GM18520 (cell line): ENCODE data around the gene PTGER4.
"Not testable (repeated sequence)": the region's sequence is repeated elsewhere in the genome, so short reads cannot be mapped to it uniquely, and the experiment has no call there.

Experiments used
- ATAC-seq: cut with Tn5 transposase; IDR thresholded peaks from one replicate; pipeline ENCODE4 v1.9.1; 2021; ENCODE audit not compliant: unreplicated experiment

Gene PTGER4

DNA sequence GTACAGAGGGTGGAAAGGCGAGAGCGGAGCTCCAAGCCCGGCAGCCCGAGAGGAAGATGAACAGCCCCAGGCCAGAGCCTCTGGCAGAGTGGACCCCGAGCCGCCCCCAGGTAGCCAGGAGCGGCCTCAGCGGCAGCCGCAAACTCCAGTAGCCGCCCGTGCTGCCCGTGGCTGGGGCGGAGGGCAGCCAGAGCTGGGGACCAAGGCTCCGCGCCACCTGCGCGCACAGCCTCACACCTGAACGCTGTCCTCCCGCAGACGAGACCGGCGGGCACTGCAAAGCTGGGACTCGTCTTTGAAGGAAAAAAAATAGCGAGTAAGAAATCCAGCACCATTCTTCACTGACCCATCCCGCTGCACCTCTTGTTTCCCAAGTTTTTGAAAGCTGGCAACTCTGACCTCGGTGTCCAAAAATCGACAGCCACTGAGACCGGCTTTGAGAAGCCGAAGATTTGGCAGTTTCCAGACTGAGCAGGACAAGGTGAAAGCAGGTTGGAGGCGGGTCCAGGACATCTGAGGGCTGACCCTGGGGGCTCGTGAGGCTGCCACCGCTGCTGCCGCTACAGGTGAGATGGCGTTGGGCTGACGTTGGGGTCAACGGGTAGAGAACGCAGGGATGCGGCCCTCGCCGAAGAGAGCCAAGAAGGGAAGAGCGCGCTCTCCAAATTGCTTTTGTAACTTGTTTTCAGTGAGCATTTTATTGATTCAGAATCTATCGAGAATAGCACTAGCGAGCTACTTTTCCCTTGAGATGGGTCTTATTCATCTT is at the start of gene PTGER4:
Gene PTGER4 (plus strand): TSS at position 3 of the 769 bp plus-strand sequence. CDS start 1,079 bp downstream, outside the sequence.
- peak; percentile 19 for ATAC-seq

DNA sequence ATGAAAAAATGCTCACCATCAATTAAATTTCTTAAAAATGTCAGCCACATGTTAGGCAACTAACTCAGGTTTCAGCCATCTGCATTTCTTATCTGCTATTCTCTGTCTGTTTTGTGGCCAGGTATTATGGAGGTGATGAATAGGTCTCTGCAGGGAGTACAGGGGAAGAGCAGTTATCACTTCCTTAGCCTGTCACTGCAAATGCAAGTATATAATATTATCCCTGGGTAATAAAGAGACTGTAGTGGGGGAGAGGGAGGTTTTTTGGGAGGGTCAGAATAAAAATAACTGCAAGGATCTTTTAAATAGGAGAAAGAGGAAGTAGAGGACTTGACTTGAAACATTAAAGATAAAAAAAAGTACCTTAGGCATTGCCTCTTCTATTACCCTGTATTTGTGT is 49.6 kb upstream of the PTGER4 start:
- no peak for ATAC-seq

DNA sequence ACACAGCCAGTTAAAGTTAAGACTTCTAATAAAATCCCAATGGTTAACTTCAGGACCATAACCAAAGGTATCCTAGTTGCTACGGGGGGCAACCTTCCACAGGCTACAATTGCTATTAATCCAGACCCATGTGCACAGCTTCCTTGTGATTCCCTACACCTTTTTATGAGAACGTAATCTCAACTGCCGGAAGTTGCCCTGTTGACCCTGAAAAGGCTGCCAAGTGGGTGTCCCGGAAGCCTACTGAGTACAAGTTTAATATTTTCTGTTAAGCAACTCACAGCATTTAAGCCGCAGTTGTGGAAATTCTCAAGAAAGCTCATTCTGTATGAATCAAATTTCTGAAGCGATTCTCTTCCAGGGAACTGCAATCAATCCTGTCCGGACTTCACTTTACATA is 48.5 kb upstream of the PTGER4 start:
- no peak for ATAC-seq

DNA sequence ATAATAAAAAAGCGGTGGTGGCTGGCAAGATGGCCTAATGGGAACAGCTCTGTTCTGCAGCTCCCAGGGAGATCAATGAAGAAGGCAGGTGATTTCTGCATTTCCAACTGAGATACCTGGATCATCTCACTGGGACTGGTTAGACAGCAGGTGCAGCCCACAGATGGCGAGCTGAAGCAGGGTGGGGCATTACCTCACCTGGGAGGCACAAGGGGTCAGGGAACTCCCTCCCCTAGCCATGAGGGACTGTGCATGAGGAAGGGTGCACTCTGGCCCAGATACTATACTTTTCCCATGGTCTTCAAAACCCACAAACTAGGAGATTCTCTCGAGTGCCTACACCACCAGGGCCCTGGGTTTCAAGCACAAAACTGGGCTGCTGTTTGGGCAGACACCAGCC is 45.6 kb upstream of the PTGER4 start:
- ATAC-seq: no peak

DNA sequence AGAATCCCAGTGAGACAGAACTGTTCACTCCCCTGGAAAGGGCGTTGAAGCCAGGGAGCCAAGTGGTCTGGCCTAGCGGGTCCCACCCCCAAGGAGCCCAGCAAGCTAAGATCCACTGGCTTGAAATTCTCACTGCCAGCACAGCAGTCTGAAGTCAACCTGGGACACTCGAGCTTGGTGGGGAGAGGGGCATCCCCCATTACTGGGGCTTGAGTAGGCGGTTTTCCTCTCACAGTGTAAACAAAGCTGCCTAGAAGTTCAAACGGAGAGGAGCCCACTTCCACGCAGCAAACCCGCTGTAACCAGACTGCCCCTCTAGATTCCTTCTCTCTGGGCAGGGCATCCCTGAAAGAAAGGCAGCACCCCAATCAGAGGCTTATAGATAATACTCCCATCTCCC is 45.1 kb upstream of the PTGER4 start:
- ATAC-seq: no peak

DNA sequence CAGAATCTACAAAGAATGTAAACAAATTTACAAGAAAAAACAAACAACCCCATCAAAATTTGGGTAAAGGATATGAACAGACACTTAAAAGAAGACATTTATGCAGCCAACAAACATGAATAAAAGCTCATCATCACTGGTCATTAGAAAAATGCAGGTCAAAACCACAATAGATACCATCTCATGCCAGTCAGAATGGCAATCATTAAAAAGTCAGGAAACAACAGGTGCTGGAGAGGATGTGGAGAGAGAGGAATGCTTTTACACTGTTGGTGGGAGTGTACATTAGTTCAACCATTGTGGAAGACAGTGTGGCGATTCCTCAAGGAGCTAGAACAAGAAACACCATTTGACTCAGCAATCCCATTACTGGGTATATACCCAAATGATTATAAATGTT is 40.2 kb upstream of the PTGER4 start:
- ATAC-seq: not testable (repeated sequence)

DNA sequence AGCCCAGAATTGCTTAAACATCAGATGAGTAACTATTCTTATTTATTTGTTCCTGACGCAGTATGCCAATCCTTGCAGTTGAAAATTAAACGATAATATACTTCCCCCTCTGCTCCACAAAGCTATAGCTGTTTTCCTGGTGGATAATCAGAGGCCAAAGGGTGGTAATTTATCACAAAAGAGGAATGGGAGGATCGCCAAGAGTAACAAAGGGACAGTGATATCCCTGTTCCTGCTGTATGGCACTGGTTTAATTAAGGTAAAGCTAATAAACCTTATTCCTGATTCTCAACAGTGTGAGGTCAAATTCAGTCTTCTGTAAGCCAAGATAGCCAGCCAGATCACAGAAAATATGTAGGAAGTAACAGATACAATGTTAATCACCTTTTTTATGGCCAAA is 33.4 kb upstream of the PTGER4 start:
- no peak for ATAC-seq

DNA sequence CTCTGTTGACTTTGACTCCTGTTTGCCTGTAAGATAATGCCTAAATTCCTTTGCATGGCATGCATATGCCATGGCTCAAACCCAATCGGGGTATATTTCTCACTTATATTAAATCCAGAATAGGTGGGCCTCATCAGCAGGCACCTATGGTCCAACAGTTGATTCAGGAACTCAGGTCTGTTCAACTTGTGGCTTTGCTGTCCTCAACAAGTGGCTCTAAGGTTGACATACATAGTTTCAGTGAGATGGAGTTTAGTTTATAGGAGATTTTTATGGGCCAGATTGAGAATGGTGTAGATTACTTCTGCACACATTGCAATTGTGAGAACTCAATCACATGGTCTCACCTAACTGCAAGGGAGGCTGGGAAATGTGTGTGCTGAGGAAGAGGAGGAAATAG is 31.6 kb upstream of the PTGER4 start:
- no peak for ATAC-seq

DNA sequence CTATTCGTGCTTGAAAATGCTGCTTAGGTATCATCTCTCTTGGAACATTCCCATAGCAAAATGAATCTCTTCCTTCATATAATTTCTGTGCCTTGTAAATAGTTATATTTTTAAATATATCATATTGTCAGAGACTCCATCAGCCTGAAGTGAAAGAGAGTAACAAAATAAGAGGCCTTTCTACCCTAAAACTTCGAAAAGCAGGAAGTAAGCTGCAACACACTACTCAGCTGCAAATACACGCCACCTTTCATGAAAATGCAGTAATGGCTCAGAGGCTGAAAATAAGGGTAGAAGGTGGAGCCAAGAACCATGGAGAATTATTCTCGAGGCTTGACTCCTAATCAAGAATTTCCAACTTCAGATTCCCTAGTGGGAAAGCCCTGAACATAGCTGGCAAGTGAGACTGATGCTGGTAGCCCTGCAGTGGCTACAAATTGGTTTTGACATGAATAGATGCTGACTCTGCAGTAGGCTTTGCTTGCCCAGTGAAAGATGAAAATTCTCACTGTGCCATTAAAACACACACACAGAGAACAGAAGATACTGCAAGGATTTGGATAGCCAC is 30.2 kb upstream of the PTGER4 start:
- no peak for ATAC-seq

DNA sequence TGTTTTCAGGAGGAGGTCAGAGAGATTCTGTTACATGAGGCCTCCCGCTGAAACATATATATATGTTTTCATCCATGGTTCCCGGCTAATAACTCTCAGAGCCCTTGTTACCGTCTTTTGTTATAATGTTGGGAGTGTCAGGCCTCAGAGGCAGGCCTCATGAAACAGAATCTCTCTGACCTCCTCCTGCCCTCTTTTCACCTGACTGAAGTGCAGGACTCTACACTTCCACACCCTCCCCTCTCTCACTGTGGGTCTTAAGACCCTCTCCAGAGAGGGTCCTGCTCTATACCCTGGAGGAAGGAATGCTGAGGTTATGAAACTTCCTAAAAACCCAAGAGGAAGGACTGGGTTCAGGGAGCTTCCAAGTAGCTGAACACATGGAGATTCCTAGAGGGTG is 28.5 kb upstream of the PTGER4 start:
- no peak for ATAC-seq

DNA sequence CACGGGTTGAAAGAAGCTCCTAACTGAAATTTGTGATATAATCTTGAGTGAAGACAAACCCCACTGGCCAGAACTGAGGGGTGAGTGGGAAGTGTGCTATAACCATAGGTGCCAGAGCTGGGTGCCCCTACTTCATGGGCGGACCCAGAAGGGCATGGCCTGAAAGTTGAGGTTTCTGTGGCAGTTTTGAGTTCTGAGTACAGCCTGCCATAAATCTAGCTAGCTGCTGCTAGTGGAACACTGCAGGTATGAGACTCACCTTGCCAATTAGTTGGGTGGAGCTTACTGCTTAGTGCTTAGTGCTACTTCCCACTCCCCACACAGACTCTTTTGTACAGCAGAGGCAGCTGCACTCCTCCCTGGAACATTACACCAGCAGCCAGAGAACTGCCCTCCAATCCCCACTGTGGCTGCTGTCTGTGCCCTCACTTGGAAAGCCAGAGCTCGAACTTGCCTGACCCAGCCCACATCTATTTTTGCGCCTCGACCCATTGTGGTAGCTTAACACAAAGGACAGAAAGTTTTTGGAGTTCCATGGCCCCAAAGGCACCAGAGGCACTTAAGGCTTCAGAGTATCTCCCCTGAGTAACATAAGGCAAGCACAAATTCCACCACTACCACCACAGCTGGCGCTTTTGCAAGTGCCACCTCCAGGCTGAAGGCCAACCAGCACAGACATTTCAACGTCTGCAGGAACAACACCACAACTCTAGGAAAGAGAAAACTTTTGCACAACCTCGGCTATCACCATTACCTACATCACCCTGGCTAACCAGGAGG is 27.1 kb upstream of the PTGER4 start:
- no peak for ATAC-seq

DNA sequence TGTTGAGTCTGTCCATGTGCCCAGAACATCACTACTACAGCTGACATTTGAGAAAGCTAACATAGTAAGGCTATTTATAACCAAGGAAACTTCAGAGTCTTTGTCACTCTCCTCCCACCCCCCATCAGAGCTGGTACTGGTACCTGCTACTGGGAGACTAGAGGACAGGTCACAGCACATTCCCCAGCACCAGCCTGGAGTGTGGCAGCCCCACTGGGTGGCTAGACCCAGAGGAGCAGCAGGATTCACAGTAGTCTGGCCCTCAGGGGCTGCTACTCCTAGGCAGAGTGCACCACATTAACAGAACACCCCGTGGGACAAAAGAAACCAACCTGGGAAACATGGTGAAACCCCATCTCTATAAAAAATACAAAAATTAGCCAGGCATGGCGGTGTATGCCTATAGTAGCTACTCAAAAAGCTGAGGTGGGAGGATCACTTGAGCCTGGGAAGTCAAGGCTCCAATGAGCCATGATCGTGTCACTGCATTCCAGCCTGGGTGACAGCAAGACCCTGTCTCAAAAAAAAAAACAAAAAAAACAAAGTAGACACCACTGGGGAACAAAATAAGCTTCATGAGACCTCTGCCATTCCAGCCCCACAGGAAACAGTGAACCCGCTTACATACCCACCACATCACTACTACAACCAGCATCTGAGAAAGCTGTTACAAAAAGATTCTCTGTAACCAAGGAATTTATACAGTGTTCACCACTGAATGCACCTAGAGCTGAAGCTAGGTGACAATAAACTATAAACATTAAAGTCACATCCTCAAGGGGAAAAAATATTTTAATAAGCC is 26.3 kb upstream of the PTGER4 start:
- ATAC-seq: no peak

DNA sequence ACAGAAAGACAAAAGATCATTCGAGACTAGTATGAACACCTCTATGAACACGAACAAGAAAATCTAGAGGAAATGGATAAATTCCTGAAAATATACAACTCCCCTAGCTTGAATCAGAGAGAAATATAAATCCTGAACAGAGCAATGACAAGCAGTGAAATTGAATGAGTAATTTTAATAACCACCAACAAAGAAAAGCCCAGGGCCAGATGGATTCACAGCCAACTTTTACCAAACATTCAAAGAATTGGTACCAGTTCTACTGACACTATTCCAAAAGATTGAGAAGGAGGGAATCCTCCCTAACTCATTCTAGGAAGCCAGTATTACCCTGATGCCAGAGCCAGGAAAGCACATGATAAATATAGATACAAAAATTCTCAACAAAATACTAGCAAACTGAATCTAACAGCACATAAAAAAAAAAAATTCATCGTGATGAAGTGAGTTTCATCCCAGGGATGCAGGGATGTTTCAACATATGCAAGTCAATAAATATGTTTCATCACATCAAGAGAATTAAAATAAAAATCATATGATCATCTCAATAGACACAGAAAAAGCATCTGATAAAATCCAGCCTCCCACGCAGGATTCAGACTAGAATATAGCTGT is 25.2 kb upstream of the PTGER4 start:
- ATAC-seq: no peak

DNA sequence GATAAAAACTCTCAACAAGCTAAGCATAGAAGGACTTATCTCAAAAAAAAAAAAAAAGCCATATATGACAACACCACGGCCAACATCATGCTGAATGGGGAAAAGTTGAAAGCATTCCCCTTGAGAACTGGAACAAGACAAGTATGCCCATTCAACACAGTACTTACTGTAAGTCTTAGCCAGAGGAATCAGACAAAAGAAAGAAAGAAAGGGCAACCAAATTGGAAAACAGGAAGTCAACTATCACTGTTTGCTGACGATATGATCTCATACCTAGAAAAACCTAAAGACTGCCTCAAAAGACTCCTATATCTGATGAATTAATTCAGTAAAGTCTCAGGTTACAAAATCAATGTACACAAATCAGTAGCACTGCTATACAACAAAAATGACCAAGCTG is 24.6 kb upstream of the PTGER4 start:
- no peak for ATAC-seq

DNA sequence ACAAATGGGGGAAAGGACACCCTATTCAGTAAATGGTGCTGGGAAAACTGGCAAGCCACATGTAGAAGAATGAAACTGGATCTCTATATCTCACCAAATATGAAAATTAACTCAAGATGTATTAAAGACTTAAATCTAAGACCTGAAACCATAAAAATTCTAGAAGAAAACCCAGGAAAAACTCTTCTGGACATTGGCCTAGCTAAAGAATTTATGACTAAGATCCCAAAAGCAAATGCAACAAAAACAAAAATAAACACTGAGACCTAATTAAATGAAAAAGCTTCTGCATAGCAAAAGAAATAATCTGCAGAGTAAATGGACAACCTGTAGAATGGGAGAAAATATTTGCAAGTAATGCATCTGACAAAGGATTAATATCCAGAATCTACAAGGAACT is 23.6 kb upstream of the PTGER4 start:
- not testable (repeated sequence) for ATAC-seq

DNA sequence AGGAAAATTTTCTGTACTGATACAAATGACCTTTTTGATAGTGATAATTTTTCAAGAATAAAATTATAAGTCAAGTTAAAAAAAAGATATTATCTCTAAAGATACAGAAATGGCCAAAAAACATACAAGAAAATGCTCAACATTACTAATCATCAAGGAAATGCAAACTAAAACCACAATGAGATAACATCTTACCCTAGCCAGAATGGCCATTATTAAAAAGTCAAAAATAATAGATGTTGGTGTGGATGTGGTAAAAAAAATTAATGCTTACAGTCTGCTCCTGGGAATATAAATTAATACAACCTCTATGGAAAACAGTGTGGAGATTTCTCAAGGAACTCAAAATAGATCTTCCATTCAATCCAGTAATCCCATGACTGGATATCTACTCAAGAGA is 22.9 kb upstream of the PTGER4 start:
- ATAC-seq: no peak

DNA sequence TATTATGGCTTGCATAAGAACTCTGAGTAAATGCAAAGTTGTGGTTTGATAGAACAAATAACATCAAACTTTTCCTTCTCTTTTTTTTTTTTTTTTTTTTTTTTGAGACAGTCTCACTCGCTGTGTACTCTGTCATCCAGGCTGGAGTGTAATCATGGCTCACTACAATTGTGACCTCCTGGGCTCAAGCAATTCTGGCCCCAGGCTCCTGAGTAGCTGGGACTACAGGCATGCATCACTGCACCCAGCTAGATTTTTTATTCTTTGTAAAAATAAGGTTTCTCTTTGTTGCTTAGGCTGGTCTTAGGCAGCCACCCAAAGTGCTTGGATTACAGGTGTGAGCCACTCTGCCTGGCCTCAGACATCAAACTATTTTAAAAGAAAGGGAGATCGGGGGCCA is 19.0 kb upstream of the PTGER4 start:
- ATAC-seq: no peak

DNA sequence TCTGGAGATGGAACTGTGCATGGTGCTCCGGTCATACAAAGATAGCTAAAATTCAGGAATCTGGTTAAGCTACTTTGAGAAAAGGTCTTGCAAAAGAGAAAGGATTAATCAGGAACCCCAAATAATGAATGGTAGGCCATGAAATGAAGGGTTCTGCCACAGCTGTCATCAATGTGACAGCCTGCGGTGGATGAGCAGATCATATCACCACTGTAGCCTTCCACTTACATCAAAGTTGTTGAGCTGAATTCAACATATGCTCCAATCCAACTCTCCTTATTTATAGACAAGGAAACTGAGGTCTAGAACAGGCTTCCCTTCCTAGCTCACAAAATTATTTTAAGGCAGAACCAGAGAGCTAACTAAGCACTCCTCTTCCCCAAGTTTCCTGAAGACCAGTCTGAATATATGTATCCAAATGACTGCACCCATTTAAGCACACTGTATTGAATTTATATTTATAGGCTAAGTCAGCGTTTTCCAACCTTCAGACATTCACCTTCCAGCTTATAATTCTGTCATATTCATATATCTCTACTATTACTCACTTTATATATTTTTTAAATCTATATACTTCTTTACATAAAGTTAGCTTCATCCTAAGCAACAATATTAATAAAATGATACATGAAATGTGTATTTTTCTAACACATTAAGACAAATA is 13.9 kb upstream of the PTGER4 start:
- no peak for ATAC-seq

DNA sequence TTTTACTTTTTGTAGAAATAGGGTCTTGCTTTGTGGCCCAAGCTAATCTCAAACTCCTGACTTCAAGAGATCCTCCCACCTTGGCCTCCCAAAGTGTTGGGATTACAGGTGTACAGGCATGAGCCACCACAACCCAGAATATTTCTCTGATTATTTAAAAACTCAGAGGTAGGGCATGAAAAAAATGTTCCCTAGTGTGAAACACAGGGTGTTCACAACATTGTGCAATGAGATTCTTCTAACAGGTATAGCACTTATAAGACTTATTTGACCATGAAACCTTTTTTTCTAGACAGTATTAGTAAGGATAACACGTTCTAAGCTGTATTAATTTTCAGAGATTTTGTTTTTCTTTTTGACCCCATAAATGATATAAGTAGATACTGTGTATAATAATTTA is 13.1 kb upstream of the PTGER4 start:
- ATAC-seq: no peak

DNA sequence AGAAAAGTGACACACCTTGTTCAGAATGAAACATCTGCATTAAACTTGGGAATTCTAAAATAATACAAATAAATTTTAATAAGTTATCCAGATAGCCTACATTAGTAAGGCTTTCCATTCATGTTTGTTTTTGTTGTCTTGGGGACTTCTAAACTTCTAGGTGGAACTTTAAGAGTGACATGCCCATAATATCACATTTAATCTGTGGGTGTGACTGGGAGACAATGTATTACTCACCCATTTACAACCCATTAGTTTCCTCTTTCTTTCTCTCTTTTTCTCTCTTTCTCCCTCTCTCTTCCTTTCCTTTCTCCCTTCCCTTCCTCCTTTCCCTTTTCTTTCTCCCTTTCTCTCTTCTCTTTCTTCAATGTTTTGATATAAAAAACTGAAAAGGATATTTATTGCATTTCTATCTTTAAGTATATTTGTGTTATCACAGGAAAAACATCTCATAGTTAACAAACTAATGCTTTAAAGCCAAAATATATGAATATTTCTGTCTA is 12.5 kb upstream of the PTGER4 start:
- ATAC-seq: no peak
